K562 (cell line): ENCODE data around the gene ZNF594. TPM values are rescaled to one million over a fixed set of nuclear protein-coding genes. Genes with fewer than 3 reads are reported as not detected.

ENCODE experiments used
- CBFA2T3 ChIP-seq: fragments of 450-650 bp; IDR thresholded peaks from 2 replicates; pipeline ENCODE4 v1.6.1; 2017
- CC2D1A ChIP-seq: fragments of 450-650 bp; IDR thresholded peaks from 2 replicates; pipeline ENCODE4 v1.6.1; 2017; ENCODE audit warnings: mild to moderate bottlenecking
- CTBP1 ChIP-seq: fragments of 450-650 bp; IDR thresholded peaks from 2 replicates; pipeline ENCODE4 v1.6.1; 2016; ENCODE audit warnings: borderline replicate concordance
- GABPB1 ChIP-seq: sonication (generic); formaldehyde crosslinking; IDR thresholded peaks from 2 replicates; pipeline ENCODE4 v1.8.0; 2022; ENCODE audit warnings: mild to moderate bottlenecking, missing genetic modification reagents
- GMEB1 ChIP-seq: fragments of 250-450 bp; sonication (Bioruptor Pico); IDR thresholded peaks from 2 replicates; pipeline ENCODE4 v1.4.0; 2020; ENCODE audit warnings: mild to moderate bottlenecking
- POU5F1 ChIP-seq: fragments of 150-350 bp; IDR thresholded peaks from 2 replicates; pipeline ENCODE4 v1.6.1; 2014; ENCODE audit warnings: borderline replicate concordance, low read length, low read depth, mild to moderate bottlenecking; ENCODE audit not compliant: partially characterized antibody
- SETDB1 ChIP-seq: IDR thresholded peaks from one replicate; pipeline ENCODE4 v1.6.1; 2012; ENCODE audit warnings: low read length, control low read depth, inconsistent platforms
- SFPQ ChIP-seq: fragments of 200-400 bp; formaldehyde crosslinking; IDR thresholded peaks from 2 replicates; pipeline ENCODE4 v1.6.1; 2017; ENCODE audit warnings: mild to moderate bottlenecking, low read depth, low read length, moderate library complexity
- TAL1 ChIP-seq: fragments of 450-650 bp; IDR thresholded peaks from 2 replicates; pipeline ENCODE4 v1.6.1; 2016; ENCODE audit warnings: mild to moderate bottlenecking
- TCF3 ChIP-seq: sonication (generic); formaldehyde crosslinking; IDR thresholded peaks from 2 replicates; pipeline ENCODE4 v1.4.0; 2020; ENCODE audit warnings: mild to moderate bottlenecking, missing genetic modification reagents
- TEAD4 ChIP-seq, 2 experiments: sonication (generic) in 1 of 2; formaldehyde crosslinking in 1 of 2; IDR thresholded peaks; 2 replicates each; pipeline versions ENCODE4 v1.6.1 to v1.8.0; 2012 to 2022; ENCODE audit warnings: borderline replicate concordance in 1 of 2, inconsistent platforms in 1 of 2, low read length in 1 of 2, mild to moderate bottlenecking in 1 of 2, missing genetic modification reagents in 1 of 2
- TFAP4 ChIP-seq: sonication (generic); formaldehyde crosslinking; IDR thresholded peaks from 2 replicates; pipeline ENCODE4 v1.8.0; 2022; ENCODE audit warnings: missing genetic modification reagents, mild to moderate bottlenecking, moderate library complexity, borderline replicate concordance
- ZFP91 ChIP-seq: sonication (generic); formaldehyde crosslinking; IDR thresholded peaks from 2 replicates; pipeline ENCODE4 v1.8.0; 2022; ENCODE audit warnings: mild to moderate bottlenecking, missing genetic modification reagents
- ZMIZ1 ChIP-seq, 2 experiments: fragments of 150-350 bp in 1 of 2; IDR thresholded peaks; 2 replicates each; pipeline ENCODE4 v1.6.1; 2012 to 2016; ENCODE audit warnings: low read depth in 2 of 2, low read length in 2 of 2, mild to moderate bottlenecking in 1 of 2, moderate library complexity in 1 of 2
- ZNF384 ChIP-seq: IDR thresholded peaks from 2 replicates; pipeline ENCODE4 v1.6.1; 2012; ENCODE audit warnings: low read depth, low read length, improper control_type of control experiment
- ZNF695 ChIP-seq: fragments of 450-650 bp; formaldehyde crosslinking; IDR thresholded peaks from 2 replicates; pipeline ENCODE4 v1.4.0; 2020; ENCODE audit warnings: mild to moderate bottlenecking, moderate library complexity
- ZNF764 ChIP-seq: fragments of 250-450 bp; sonication (Bioruptor Pico); IDR thresholded peaks from 2 replicates; pipeline ENCODE4 v1.4.0; 2020; ENCODE audit warnings: low read depth, mild to moderate bottlenecking, moderate library complexity
- polyA plus RNA-seq, 8 experiments: library from polyadenylated mRNA; depleted of rRNA in 4 of 8; stranded (reverse) in 5 of 8; unstranded in 3 of 8; fragments of >200 nt; fragmentation: Nextera tagmentation in 2 of 8; fragmentation: Illumina TruSeq in 1 of 8; extraction: Ambion mirVana in 2 of 8; extraction: Trizol in 1 of 8; gene quantifications; 2 replicates each; pipeline versions ENCODE4 v1.2.1 to v1.2.3, GENCODE V29; 2011 to 2014; ENCODE audit warnings: inconsistent platforms in 1 of 8, missing spikeins in 1 of 8
- total RNA-seq, 7 experiments: library from RNA; depleted of rRNA in 6 of 7; stranded (reverse); fragments of >200 nt in 6 of 7; fragmentation: Illumina TruSeq in 2 of 7; extraction: Trizol in 2 of 7; gene quantifications; 2 replicates each; pipeline versions ENCODE4 v1.2.1 to v1.2.3, GENCODE V29; 2011 to 2021; ENCODE audit warnings: low replicate concordance in 1 of 7

Gene ZNF594
- total and polyA plus RNA-seq, 9 of the 15 experiments (the other 6 are each of a cell fraction or from before 2014, with no cell fraction given): 0.24 to 4.7 (median 2.6) TPM

GRCh38 chr17:5237541-5238016 is 45.9 kb upstream of the ZNF594 start (continued):
- TF ChIP-seq SFPQ (no peak), TFAP4 (CRISPR knock-in tag) (peak; percentile 61), ZNF695 (CRISPR knock-in tag) (no peak), POU5F1 (no peak), SETDB1 (no peak), CC2D1A (peak; percentile 16; the same call in 1 of the 2 replicates), TAL1 (peak; percentile 30; the same call in 1 of the 2 replicates), ZNF384 (peak; percentile 30; the same call in 1 of the 2 replicates), TCF3 (CRISPR knock-in tag) (0 out of 2 replicates have a peak, but pooled peaks have one; percentile 23), ZMIZ1 (IDR thresholded peaks at IDR 0.05; ENCODE audit: low read depth in 2 of 2, low read length in 2 of 2) (no peak), GMEB1 (CRISPR knock-in tag) (no peak), GABPB1 (peak; percentile 25; the same call in 1 of the 2 replicates), TEAD4 (IDR thresholded peaks at IDR 0.05; ENCODE audit: low read length) (peak; percentile 17; the same call in 1 of the 2 replicates), TEAD4 (CRISPR knock-in tag; IDR thresholded peaks at IDR 0.05; ENCODE audit: borderline replicate concordance) (no peak), CTBP1 (peak; percentile 92), ZFP91 (peak; percentile 85), CBFA2T3 (peak; percentile 37; the same call in 1 of the 2 replicates), ZNF764 (CRISPR knock-in tag) (no peak)
